ENCODE data around the gene INAFM2.

The INAFM2 gene

GRCh38 chr15:40293905-40294895, 29.3 kb upstream of the INAFM2 start:
- TF ChIP-seq, protein P1, sequence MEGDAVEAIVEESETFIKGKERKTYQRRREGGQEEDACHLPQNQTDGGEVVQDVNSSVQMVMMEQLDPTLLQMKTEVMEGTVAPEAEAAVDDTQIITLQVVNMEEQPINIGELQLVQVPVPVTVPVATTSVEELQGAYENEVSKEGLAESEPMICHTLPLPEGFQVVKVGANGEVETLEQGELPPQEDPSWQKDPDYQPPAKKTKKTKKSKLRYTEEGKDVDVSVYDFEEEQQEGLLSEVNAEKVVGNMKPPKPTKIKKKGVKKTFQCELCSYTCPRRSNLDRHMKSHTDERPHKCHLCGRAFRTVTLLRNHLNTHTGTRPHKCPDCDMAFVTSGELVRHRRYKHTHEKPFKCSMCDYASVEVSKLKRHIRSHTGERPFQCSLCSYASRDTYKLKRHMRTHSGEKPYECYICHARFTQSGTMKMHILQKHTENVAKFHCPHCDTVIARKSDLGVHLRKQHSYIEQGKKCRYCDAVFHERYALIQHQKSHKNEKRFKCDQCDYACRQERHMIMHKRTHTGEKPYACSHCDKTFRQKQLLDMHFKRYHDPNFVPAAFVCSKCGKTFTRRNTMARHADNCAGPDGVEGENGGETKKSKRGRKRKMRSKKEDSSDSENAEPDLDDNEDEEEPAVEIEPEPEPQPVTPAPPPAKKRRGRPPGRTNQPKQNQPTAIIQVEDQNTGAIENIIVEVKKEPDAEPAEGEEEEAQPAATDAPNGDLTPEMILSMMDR (IDR thresholded peaks at IDR 0.05; ENCODE audit: insufficient read depth, low read depth, low read length, missing control alignments), result no peak
- H3K4me3 ChIP-seq (ENCODE audit: low read depth, low read length), result no peak overlapping the region

GRCh38 chr15:40295297-40295696, 28.2 kb upstream of the INAFM2 start:
- TF ChIP-seq, protein P1 (IDR thresholded peaks at IDR 0.05; ENCODE audit: insufficient read depth, low read depth, low read length, missing control alignments), result no peak
- no peak for DNase-seq (ENCODE audit: low read depth)
- H3K4me3 ChIP-seq (ENCODE audit: low read depth, low read length), result no peak overlapping the region

More at GRCh38 chr15:40293905-40294895, 29.3 kb upstream of the INAFM2 start:
- no peak for DNase-seq (ENCODE audit: low read depth)

- H3K4me3 ChIP-seq (ENCODE audit: low read depth, low read length), result no peak overlapping the region
- no peak for DNase-seq (ENCODE audit: low read depth)
- TF ChIP-seq, protein P1 (IDR thresholded peaks at IDR 0.05; ENCODE audit: insufficient read depth, low read depth, low read length, missing control alignments), result no peak
Measured at GRCh38 chr15:40295877-40296560, 27.5 kb upstream of the INAFM2 start.

DNA sequence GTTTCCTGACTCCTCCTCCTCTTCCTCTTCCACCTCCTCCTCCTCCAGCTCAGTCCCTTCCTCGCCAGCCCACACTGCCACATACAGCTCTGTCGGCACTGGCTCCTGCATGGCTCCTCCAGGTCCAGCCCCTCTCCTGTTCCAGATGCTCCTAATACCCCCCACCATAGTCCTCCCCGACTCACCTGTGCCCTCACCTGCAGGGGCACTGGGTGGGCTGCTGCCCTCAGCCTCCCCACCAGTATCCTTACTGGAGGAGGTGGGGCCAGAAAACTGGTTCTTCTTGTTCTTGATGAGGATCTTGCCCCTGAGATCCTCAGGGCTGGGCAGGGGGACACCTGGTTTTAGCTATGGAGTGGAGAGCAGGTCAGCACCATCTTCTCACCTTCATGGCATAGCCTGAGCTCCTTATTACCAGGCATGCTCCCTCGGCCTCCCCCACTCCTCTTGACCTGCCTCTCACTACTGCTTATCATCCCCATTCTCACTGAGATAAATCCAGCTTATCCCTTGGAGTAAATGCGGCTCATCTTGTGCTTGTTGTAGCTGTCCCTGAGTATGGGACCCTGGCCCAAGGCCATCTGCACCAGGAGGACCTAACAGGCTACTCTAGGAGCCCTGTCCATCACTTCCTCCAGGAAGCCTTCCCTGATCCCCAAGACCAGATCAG, 26.8 kb upstream of the INAFM2 start:
- TF ChIP-seq, protein P1 (IDR thresholded peaks at IDR 0.05; ENCODE audit: insufficient read depth, low read depth, low read length, missing control alignments), result no peak
- DNase-seq (ENCODE audit: low read depth), result no peak
- H3K4me3 ChIP-seq (ENCODE audit: low read depth, low read length), result no peak overlapping the region

DNA sequence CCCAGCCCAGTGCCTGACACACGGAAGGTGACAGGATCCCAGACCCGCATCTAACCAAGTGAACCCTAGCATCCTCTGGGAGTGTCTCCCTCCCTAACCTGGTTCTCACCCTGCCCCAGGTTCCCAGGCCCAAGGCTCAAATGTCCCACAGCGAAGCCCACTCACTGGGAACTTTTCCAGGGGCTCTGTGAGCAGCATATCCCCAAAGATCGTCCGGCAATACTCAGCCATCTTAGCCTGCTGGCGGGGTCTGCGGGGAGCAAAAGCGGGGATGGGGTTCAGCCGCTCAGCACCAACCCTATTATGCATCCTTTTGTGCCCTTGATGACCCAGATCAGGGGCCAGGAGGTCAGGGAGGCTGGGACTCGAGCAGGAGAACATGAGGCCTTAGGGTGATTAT, 26.1 kb upstream of the INAFM2 start:
- no peak for DNase-seq (ENCODE audit: low read depth)
- TF ChIP-seq, protein P1 (IDR thresholded peaks at IDR 0.05; ENCODE audit: insufficient read depth, low read depth, low read length, missing control alignments), result no peak
- H3K4me3 ChIP-seq (ENCODE audit: low read depth, low read length), result no peak overlapping the region

DNA sequence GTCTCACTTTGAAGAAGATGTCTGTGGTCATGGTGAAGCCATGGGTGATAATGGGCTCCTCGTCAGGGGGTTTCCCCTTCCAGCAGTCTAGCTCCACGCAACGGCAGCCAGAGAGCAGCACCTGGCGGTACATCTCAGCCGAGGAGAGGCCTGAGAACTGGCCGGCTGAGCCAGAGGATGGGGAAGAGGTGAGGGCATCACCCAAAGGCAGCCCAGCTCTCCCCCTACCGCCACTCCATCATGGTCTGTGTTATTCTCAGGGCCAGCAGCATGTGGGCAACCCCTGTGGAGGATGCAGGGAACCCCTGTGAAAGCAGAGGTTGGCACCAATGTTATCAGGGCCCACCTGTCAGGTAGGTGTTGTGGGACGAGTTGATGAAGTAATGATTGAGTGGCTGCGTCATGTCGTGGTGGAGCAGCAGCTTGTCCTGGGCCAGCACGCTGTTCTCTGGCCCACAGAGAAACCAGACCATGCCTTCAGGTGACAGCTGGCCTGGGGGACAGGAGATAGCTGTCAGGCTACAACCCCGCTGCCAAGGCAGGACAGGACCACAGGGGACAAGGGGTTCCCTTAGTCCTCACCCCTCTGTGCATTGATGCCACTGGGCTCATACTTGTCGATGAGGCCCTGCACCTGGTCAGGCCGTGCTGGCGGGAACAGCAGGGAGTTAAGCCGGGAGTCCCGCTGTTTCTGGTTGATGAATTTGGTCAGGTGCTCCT, 25.1 kb upstream of the INAFM2 start:
- no peak overlapping the region for H3K4me3 ChIP-seq (ENCODE audit: low read depth, low read length)
- TF ChIP-seq, protein P1 (IDR thresholded peaks at IDR 0.05; ENCODE audit: insufficient read depth, low read depth, low read length, missing control alignments), result no peak
- DNase-seq (ENCODE audit: low read depth), result no peak

Data from GM12865 (cell line).